Ishikawa (cell line): ENCODE data around the gene DCDC2.

Source experiments
- CEBPB ChIP-seq: IDR thresholded peaks from 2 replicates; pipeline ENCODE4 v1.6.1; 2012
- CREB1 ChIP-seq: IDR thresholded peaks from 2 replicates; pipeline ENCODE4 v1.6.1; 2012; ENCODE audit warnings: low read depth
- EGR1 ChIP-seq: IDR thresholded peaks from 2 replicates; pipeline ENCODE4 v1.6.1; 2012
- EP300 ChIP-seq: IDR thresholded peaks from 2 replicates; pipeline ENCODE4 v1.6.1; 2012; ENCODE audit warnings: borderline replicate concordance
- FOXM1 ChIP-seq: IDR thresholded peaks from 2 replicates; pipeline ENCODE4 v1.6.1; 2012; ENCODE audit warnings: low read depth, borderline replicate concordance
- MAX ChIP-seq: IDR thresholded peaks from 2 replicates; pipeline ENCODE4 v1.6.1; 2012
- NFIC ChIP-seq: IDR thresholded peaks from 2 replicates; pipeline ENCODE4 v1.6.1; 2012
- RAD21 ChIP-seq: IDR thresholded peaks from 2 replicates; pipeline ENCODE4 v1.6.1; 2012; ENCODE audit warnings: low read depth
- REST ChIP-seq: IDR thresholded peaks from 2 replicates; pipeline ENCODE4 v1.6.1; 2012; ENCODE audit warnings: low read depth, mild to moderate bottlenecking
- TAF1 ChIP-seq: IDR thresholded peaks from 2 replicates; pipeline ENCODE4 v1.6.1; 2012; ENCODE audit warnings: low read depth, mild to moderate bottlenecking
- TCF12 ChIP-seq: IDR thresholded peaks from 2 replicates; pipeline ENCODE4 v1.6.1; 2012; ENCODE audit warnings: low read depth
- TEAD4 ChIP-seq: IDR thresholded peaks from 2 replicates; pipeline ENCODE4 v1.6.1; 2012
- USF1 ChIP-seq: IDR thresholded peaks from 2 replicates; pipeline ENCODE4 v1.6.1; 2012
- YY1 ChIP-seq: IDR thresholded peaks from 2 replicates; pipeline ENCODE4 v1.6.1; 2012; ENCODE audit warnings: low read depth
- ZBTB7A ChIP-seq: IDR thresholded peaks from 2 replicates; pipeline ENCODE4 v1.6.1; 2012; ENCODE audit warnings: low read depth

Gene DCDC2

GRCh38 chr6:24195836-24196597, 161.8 kb downstream of the DCDC2 start:
- no peak for TF ChIP-seq TAF1
- no peak for TF ChIP-seq TCF12
- no peak for TF ChIP-seq REST
- no peak for TF ChIP-seq FOXM1

GRCh38 chr6:24194978-24195700, 162.7 kb downstream of the DCDC2 start:
- TF ChIP-seq REST = no peak
- TF ChIP-seq EGR1 = no peak
- TF ChIP-seq USF1 = no peak
- TF ChIP-seq EP300 = no peak
- TF ChIP-seq RAD21 = no peak
- no peak for TF ChIP-seq NFIC
- TF ChIP-seq ZBTB7A = no peak
- TF ChIP-seq CREB1 = no peak
- TF ChIP-seq TCF12 = no peak
- no peak for TF ChIP-seq TEAD4
- no peak for TF ChIP-seq MAX
- TF ChIP-seq FOXM1 = no peak
- TF ChIP-seq YY1 = no peak
- no peak for TF ChIP-seq TAF1
- no peak for TF ChIP-seq CEBPB

GRCh38 chr6:24193364-24193763, 164.5 kb downstream of the DCDC2 start:
- no peak for TF ChIP-seq EGR1
- TF ChIP-seq TAF1 = no peak
- no peak for TF ChIP-seq TEAD4
- no peak for TF ChIP-seq NFIC
- no peak for TF ChIP-seq EP300

GRCh38 chr6:24191346-24191745, 166.5 kb downstream of the DCDC2 start:
- TF ChIP-seq YY1 = no peak
- TF ChIP-seq TEAD4 = no peak
- TF ChIP-seq NFIC = no peak
- TF ChIP-seq MAX = no peak
- TF ChIP-seq CREB1 = no peak

GRCh38 chr6:24188578-24189080, 169.2 kb downstream of the DCDC2 start:
- no peak for TF ChIP-seq TCF12
- no peak for TF ChIP-seq YY1
- no peak for TF ChIP-seq EP300
- TF ChIP-seq EGR1 = no peak
- no peak for TF ChIP-seq MAX
- TF ChIP-seq USF1 = no peak
- no peak for TF ChIP-seq TEAD4
- TF ChIP-seq REST = no peak
- no peak for TF ChIP-seq NFIC
- no peak for TF ChIP-seq TAF1
- TF ChIP-seq FOXM1 = no peak
- no peak for TF ChIP-seq RAD21
- no peak for TF ChIP-seq CREB1
- TF ChIP-seq ZBTB7A = no peak
- no peak for TF ChIP-seq CEBPB
